GM19328 (cell line): ENCODE results near the gene GRID1.

ENCODE experiments used
- ATAC-seq: cut with Tn5 transposase; IDR thresholded peaks from one replicate; pipeline ENCODE4 v1.9.1; 2021; ENCODE audit warnings: mild to moderate bottlenecking, moderate library complexity; ENCODE audit not compliant: unreplicated experiment

Gene GRID1

DNA sequence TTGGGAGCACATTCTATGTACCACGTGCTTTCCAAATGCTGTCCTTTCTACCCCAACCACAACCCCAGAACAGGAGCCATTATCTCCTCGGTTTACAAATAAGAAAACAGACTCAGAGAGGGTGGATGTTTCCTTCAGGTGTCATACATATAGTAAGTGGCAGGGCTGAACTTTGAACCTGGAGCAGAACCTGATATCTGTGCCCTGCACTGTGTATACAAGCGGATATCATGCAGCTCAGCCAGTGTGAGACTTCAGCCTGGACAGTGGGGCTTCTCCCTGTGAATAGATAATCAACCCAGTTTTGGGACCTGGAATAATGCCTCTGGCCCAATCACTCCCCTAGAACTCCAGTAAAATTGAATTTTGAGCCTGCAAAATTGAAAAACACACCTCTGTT lies 341.1 kb downstream of the GRID1 start:
- ATAC-seq = no peak

- ATAC-seq = no peak
Measured at GRCh38 chr10:86024281-86025041, 342.1 kb downstream of the GRID1 start.

- no peak for ATAC-seq
Measured at GRCh38 chr10:86023931-86024280, 342.7 kb downstream of the GRID1 start.

GRCh38 chr10:86023336-86023735 lies 343.3 kb downstream of the GRID1 start:
- no peak for ATAC-seq

- no peak for ATAC-seq
Measured at GRCh38 chr10:86022906-86023305, 343.7 kb downstream of the GRID1 start.

DNA sequence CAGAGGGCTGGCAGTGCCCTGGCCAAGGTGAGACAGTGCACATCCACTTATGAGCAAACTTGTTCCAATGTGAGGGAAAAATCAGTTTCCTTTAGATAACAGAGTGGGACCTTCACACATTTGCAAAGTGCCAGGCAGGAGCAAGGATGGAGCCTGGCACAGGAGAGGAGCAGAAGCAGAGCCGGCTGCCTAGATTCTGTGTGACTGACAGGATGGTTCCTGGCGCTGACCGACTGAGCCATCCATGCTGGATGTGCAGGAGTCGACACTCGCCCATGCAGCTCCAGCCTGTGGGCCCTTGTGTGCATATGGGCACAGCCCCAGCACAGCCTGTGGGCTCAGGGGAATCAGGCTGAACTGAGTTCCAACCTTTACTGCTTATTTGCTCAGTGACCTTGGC lies 346.5 kb downstream of the GRID1 start:
- ATAC-seq = no peak

DNA sequence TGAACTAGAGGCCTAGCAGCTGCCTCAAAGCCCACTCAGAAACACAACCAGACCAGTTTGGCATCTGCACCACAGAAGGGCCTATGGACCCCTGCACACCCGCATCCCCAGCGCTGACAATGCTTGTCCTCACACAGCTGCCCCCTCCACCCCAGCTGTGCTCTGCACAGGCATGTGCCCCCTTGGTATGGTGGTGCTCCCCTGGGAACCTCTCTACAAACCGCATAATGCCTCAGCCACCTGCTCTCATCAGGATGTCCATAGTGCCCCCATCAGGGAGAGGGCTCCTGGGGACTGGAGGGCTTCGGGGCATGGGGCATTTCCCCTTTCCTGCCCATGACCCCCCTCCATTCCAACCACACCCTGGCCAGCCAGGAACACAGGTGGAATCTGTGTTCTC lies 347.5 kb downstream of the GRID1 start:
- no peak for ATAC-seq

- ATAC-seq = no peak
Measured at GRCh38 chr10:86018735-86019058, 347.9 kb downstream of the GRID1 start.

DNA sequence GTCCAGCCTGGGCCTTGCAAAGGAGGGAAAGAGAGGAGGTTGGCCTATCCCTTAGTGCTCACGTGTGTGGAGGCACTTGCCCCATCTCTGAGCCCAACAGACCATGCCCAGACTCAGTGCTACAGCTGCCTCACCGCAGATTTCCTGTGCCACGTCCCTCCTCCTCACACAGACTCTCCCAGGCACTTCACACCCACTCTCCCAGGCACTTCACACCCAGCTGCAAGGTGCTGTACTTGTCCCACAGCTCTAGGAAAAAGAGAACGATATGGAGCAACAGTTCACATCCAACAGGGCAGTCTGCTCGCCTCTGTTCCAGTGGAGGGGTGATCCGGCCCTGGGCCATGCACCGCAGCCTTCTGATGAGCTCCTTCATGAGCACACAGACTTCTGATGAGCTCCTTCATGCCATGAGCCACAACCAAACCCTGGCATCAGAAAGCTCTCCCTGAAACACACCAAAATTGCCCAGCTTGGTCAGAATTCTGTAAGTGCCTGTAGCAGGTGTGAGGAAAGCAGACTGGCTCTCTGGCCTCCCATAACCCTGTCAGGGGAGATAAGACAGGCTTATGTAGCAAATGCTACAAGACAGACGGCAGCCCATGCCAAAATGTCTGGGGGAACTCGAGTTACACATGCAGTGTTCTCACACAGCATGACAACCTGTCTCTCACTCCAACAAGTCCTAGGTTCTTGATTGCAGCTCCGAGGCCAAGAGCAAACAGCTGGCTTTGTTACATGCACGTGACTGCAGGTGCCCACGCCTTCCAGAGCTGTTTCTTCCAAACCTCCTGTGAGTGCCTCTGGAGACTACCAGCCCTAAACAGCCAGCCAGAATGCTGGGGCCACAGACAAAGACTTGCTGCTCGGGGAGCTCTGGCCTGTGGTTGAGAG lies 348.5 kb downstream of the GRID1 start:
- ATAC-seq = no peak

GRCh38 chr10:86013568-86013967 lies 353.0 kb downstream of the GRID1 start:
- no peak for ATAC-seq

GRCh38 chr10:86007171-86007570 lies 359.4 kb downstream of the GRID1 start:
- no peak for ATAC-seq

- no peak for ATAC-seq
Measured at GRCh38 chr10:86004337-86004736, 362.3 kb downstream of the GRID1 start.

DNA sequence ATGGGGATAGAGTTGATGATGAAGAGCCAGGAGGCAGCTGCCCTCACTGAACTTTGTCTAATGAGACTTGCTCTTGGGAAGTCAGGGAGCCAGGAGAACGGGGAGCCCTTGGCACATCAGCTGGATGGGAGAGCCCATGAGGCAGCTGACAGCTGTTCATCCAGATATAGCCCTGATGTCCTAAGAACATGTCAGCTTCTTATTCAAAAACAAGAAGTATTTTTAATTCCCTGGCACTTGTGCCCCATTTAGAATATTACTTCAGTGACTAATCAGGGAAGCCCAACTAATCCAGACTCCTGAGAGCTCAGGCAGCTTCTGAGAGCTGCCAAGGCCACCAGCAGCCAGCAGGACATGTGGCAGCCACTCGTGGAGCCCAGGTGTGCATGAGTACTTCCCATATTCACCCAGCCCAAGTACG lies 363.4 kb downstream of the GRID1 start:
- no peak for ATAC-seq

- ATAC-seq = no peak
Measured at GRCh38 chr10:86001521-86001920, 365.1 kb downstream of the GRID1 start.

GRCh38 chr10:85997544-85997943 lies 369.1 kb downstream of the GRID1 start:
- no peak for ATAC-seq

DNA sequence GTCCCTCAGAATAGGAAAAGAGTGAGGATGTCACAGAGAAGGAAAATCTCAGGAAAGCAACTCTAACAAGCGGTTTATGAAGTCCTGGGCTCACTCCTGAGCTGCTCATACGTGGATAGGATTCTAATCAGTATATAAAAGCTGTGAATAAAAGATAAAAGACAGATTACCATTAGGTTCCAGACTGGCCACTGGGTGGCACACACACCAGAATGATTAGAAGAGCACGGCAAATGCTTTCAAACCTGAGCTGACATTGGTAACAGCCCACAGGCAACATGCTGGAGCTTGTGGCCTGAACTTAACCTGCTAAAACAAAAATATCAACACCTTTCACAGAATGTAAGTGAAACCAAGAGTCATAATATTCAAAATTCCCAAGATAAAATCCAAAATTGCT lies 370.8 kb downstream of the GRID1 start:
- no peak for ATAC-seq

DNA sequence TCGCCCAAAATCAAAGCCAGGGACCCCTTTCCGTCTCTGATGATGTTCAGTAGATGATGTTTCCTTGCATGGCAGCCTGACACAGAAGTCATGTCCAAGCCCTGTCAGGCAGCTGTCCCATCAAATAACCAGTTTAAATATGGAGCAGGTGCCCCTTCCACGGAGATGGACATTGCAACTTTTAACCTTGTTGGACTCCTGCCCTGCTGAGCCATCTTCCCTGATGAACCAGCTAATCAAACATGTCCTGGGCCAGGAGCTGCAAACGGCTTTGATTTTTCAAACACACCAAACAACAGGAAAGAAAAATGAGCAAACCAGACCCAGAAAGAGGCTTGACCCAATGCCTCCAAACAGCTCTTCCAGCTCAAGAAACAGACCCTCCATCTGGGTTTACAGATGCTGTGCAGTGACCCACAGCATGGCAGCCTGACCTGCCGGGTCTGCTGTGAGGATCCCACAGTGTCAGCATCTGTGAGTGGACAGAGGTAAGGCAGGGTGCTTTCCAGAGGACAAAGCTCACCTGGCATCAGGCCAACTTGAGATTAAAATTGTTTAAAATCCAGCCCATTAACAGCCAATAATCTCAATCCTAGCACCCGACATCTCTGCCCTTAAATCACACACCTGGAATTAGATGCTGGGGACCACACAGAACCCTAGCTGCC lies 372.6 kb downstream of the GRID1 start:
- no peak for ATAC-seq

DNA sequence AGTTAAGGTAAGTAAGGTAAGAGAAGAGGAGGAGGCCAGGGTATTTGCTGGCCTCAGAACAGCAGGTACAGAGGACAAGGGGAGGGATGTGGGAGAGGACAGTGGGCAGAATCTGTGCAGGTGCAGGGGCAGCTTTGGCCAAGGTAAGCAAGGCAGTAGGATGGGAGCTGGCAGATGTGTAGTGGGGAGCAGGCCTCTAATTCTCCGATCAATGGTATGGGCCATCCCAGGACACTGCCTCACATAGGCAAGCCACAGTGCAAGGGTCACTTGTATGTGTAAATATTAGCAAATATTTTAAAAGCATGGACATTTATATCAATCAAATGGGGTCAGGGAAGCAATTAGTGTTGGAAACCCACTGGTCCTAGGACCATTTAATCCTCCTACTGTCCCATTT lies 373.5 kb downstream of the GRID1 start:
- ATAC-seq = no peak

- no peak for ATAC-seq
Measured at GRCh38 chr10:85992324-85992723, 374.3 kb downstream of the GRID1 start.

DNA sequence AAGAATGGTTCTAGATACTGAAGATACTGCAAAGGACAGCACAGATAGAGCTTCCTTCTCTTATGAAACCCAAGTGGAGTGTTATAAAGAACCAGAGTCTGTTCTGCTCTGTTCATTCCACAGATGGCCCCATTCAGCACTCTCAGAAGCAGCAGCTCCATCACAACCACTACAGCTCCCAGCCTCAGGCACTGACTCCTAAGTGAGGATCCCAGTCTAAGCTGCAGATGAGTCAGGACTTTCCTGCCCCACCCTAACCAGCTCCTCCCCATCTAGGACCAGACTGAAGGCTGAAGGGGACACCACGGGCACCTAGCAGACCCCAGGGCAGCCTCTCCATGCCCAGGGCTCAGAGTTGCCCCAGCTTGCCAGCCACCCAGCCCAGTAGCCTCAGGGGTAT lies 379.8 kb downstream of the GRID1 start:
- ATAC-seq = no peak

DNA sequence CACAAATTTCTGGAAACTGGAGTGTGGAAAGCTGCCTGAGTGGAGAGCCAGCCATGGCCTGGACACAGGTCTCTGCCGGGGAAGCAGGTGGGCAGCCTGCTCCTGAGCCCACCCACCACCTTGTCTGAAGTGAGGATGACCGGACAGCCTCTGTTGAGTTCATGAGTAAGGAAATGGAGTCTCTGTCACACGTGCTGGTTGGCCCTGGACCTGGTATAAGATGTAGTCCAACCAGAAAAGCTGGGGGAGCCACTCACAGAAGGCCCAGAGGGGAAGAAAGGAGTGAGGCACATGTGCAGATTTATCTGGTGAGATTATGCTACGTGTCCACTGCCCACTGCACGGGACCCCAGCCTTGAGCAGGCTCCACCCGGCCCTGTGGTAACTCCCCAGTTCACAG lies 383.5 kb downstream of the GRID1 start:
- no peak for ATAC-seq

GRCh38 chr10:85979598-85979997 lies 387.0 kb downstream of the GRID1 start:
- ATAC-seq = no peak
